Neuronal stem cell (in vitro differentiated cells): ENCODE results near the gene FSTL4.

ENCODE experiments used
- DNase-seq: peaks from one replicate; pipeline ENCODE4 v3.0.0-alpha.2; 2013; ENCODE audit warnings: low spot score
- H2AFZ ChIP-seq: one replicate; pipeline ENCODE4 v1.6.1; 2013; ENCODE audit warnings: mild to moderate bottlenecking, low read length, inconsistent platforms
- H2AK5ac ChIP-seq: 2 replicates; pipeline ENCODE4 v1.6.1; 2013; ENCODE audit warnings: low read depth, mild to moderate bottlenecking, inconsistent platforms, low read length, moderate library complexity, mixed read lengths
- H2BK120ac ChIP-seq: 2 replicates; pipeline ENCODE4 v1.6.1; 2013; ENCODE audit warnings: low read depth, mild to moderate bottlenecking, inconsistent platforms, low read length, moderate library complexity, mixed read lengths
- H2BK12ac ChIP-seq: one replicate; pipeline ENCODE4 v1.6.1; 2013; ENCODE audit warnings: low read length, inconsistent platforms
- H2BK15ac ChIP-seq: 2 replicates; pipeline ENCODE4 v1.6.1; 2013; ENCODE audit warnings: mild to moderate bottlenecking, low read length, inconsistent platforms, mixed read lengths
- H2BK5ac ChIP-seq: one replicate; pipeline ENCODE4 v1.6.1; 2013; ENCODE audit warnings: inconsistent platforms, mild to moderate bottlenecking, low read length, moderate library complexity
- H3K14ac ChIP-seq: one replicate; pipeline ENCODE4 v1.6.1; 2013; ENCODE audit warnings: low read length, inconsistent platforms
- H3K18ac ChIP-seq: 2 replicates; pipeline ENCODE4 v1.6.1; 2013; ENCODE audit warnings: low read length, inconsistent platforms
- H3K23ac ChIP-seq: 2 replicates; pipeline ENCODE4 v1.6.1; 2013; ENCODE audit warnings: low read depth, mild to moderate bottlenecking, mixed read lengths, low read length, inconsistent platforms; ENCODE audit not compliant: poor library complexity
- H3K27ac ChIP-seq: replicated peaks from 3 replicates; pipeline ENCODE4 v1.5.1; 2013; ENCODE audit warnings: low read length, inconsistent platforms
- H3K27me3 ChIP-seq, 3 experiments: 2 replicates each; pipeline ENCODE4 v1.6.1; 2013; ENCODE audit warnings: low read length in 3 of 3, mild to moderate bottlenecking in 2 of 3, inconsistent platforms in 1 of 3, low read depth in 1 of 3, mixed read lengths in 1 of 3, moderate library complexity in 1 of 3; ENCODE audit not compliant: control insufficient read depth in 3 of 3, insufficient read depth in 3 of 3
- H3K36me3 ChIP-seq, 2 donors: replicated peaks in 1 of 2; 2 replicates each; pipeline ENCODE4 v1.6.1; 2013; ENCODE audit warnings: low read length in 2 of 2; ENCODE audit not compliant: control insufficient read depth in 2 of 2, insufficient read depth in 2 of 2
- H3K4ac ChIP-seq: 2 replicates; pipeline ENCODE4 v1.6.1; 2013; ENCODE audit warnings: inconsistent platforms, mild to moderate bottlenecking, low read length, moderate library complexity
- H3K4me1 ChIP-seq, 2 donors: 1 replicate in 1 of 2; 2 replicates in 1 of 2; pipeline ENCODE4 v1.6.1; 2013; ENCODE audit warnings: low read length in 2 of 2, low read depth in 1 of 2; ENCODE audit not compliant: control insufficient read depth in 2 of 2, insufficient read depth in 1 of 2
- H3K4me2 ChIP-seq: one replicate; pipeline ENCODE4 v1.6.1; 2013; ENCODE audit warnings: mild to moderate bottlenecking, low read length, inconsistent platforms; ENCODE audit not compliant: insufficient read depth, poor library complexity, severe bottlenecking
- H3K4me3 ChIP-seq, 2 donors: 2 replicates each; pipeline ENCODE4 v1.5.1; 2013; ENCODE audit warnings: low read length in 2 of 2, mild to moderate bottlenecking in 2 of 2, inconsistent platforms in 1 of 2, moderate library complexity in 1 of 2
- H3K79me1 ChIP-seq: one replicate; pipeline ENCODE4 v1.6.1; 2013; ENCODE audit warnings: low read depth, mild to moderate bottlenecking, inconsistent platforms, low read length, moderate library complexity
- H3K9ac ChIP-seq: one replicate; pipeline ENCODE4 v1.6.1; 2013; ENCODE audit warnings: mild to moderate bottlenecking, low read depth, low read length, inconsistent platforms; ENCODE audit not compliant: poor library complexity
- H3K9me3 ChIP-seq, 2 donors: replicated peaks in 1 of 2; 2 replicates each; pipeline versions ENCODE3 to v1.6.1; 2013; ENCODE audit warnings: low read length in 2 of 2, mild to moderate bottlenecking in 2 of 2, inconsistent platforms in 1 of 2, low read depth in 1 of 2, mixed read lengths in 1 of 2, moderate library complexity in 1 of 2; ENCODE audit not compliant: control insufficient read depth in 2 of 2, insufficient read depth in 1 of 2
- H4K8ac ChIP-seq: one replicate; pipeline ENCODE4 v1.6.1; 2013; ENCODE audit warnings: low read depth, mild to moderate bottlenecking, inconsistent platforms, low read length, moderate library complexity
- H4K91ac ChIP-seq: one replicate; pipeline ENCODE4 v1.6.1; 2013; ENCODE audit warnings: low read length, low read depth, mild to moderate bottlenecking, inconsistent platforms; ENCODE audit not compliant: poor library complexity
- WGBS, 2 donors: extraction: QIAGEN DNeasy Blood & Tissue Kit; methylation state at CpG; one replicate each; pipeline ENCODE4 v1.1.7; 2013; ENCODE audit warnings: missing lambda C conversion rate in 2 of 2, mixed read lengths in 1 of 2; ENCODE audit not compliant: insufficient read length in 2 of 2, insufficient replicate concordance in 1 of 2; ENCODE audit errors: extremely low coverage in 2 of 2; 5-methylcytosine and 5-hydroxymethylcytosine counted together

The FSTL4 gene

DNA sequence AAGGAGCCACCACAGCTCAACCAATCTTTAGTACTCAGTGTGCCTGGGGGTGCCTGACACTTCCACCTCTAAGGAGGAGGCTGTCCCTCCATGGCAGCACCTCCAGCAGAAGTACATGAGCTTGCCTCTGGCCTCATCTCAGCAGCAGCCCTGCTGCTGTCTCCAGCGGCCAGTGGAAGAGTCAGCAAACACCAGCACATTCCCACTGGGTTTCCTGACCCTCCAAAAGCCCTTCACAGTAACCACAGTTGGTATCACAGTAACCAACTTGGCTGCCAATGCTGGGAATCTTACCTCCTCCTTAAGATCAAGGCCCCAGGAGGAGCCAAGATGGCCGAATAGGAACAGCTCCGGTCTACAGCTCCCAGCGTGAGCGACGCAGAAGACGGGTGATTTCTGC, 29.4 kb downstream of the FSTL4 start:
- peak overlapping the region; percentile 63 for H2BK12ac ChIP-seq
- no peaks in the 10 kb centered on the region for H3K79me1 ChIP-seq
- H3K36me3 ChIP-seq: no peaks in the 10 kb centered on the region
- peak overlapping the region in 1 of 2 donors; percentile 2 for H3K4me3 ChIP-seq
- no peak overlapping the region for H3K9ac ChIP-seq
- H3K4me2 ChIP-seq: peak overlapping the region; percentile 62
- H2AFZ ChIP-seq: no peak overlapping the region
- H3K4ac ChIP-seq: no peak overlapping the region
- no CpG with 5 or more reads among the region's 7 CpGs for WGBS, 2 donors
- no peak overlapping the region for H3K14ac ChIP-seq
- H3K18ac ChIP-seq: peak overlapping the region; percentile 59
- H2BK5ac ChIP-seq: peak overlapping the region; percentile 56
- no peak overlapping the region for H2BK120ac ChIP-seq
- H3K27me3 ChIP-seq: peaks cover 0 to 2% (median 0%) of the 10 kb centered on the region in 3 experiments
- H3K9me3 ChIP-seq: no peaks in the 10 kb centered on the region
- no peak overlapping the region for H4K91ac ChIP-seq
- no peak overlapping the region for H4K8ac ChIP-seq
- no peak overlapping the region for H3K27ac ChIP-seq
- H3K4me1 ChIP-seq: peaks cover 0 to 3% of the 10 kb centered on the region in 2 donors
- DNase-seq: no peak
- no peak overlapping the region for H3K23ac ChIP-seq
- H2AK5ac ChIP-seq: peak overlapping the region; percentile 4
- peak overlapping the region; percentile 84 for H2BK15ac ChIP-seq

DNA sequence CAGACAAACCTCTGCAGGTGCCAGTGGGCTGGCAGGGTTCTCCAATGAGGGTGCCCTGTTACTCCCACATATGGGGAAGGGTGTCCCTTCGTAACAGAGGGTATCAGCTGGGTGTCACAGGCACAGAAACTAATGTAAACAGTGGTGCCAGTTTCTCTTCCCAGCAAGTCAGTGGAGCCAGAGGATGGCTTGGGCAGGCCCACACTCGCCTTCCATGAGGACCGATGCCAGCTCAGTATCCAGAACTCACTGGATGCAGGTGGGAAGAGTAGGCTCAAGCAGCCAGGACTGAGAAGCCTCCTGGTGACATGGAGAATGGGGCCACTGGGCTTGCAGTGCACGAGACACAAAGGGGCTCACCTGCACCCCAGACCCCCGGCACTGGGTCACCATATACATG, 30.4 kb downstream of the FSTL4 start:
- no peak overlapping the region for H4K8ac ChIP-seq
- no peaks in the 10 kb centered on the region for H3K79me1 ChIP-seq
- no CpG with 5 or more reads among the region's 5 CpGs for WGBS, 2 donors
- no peak overlapping the region for H3K23ac ChIP-seq
- H3K4me2 ChIP-seq: no peak overlapping the region
- H2BK12ac ChIP-seq: no peak overlapping the region
- H2BK15ac ChIP-seq: no peak overlapping the region
- no peak overlapping the region for H2BK120ac ChIP-seq
- no peak overlapping the region for H2AFZ ChIP-seq
- H3K9me3 ChIP-seq: no peaks in the 10 kb centered on the region
- peak overlapping the region; percentile 56 for H3K14ac ChIP-seq
- peak overlapping the region; percentile 35 for H3K18ac ChIP-seq
- H4K91ac ChIP-seq: no peak overlapping the region
- H3K4ac ChIP-seq: no peak overlapping the region
- H2AK5ac ChIP-seq: peak overlapping the region; percentile 46
- peaks cover 0 to 2% (median 0%) of the 10 kb centered on the region in 3 experiments for H3K27me3 ChIP-seq
- no peak overlapping the region for H3K27ac ChIP-seq
- H3K4me3 ChIP-seq: no peak overlapping the region
- DNase-seq: no peak
- H3K4me1 ChIP-seq: peaks cover 0 to 3% of the 10 kb centered on the region in 2 donors
- H3K9ac ChIP-seq: no peak overlapping the region
- H2BK5ac ChIP-seq: peak overlapping the region; percentile 18
- no peaks in the 10 kb centered on the region for H3K36me3 ChIP-seq

- no peaks in the 10 kb centered on the region for H3K9me3 ChIP-seq
- no peak for DNase-seq
- no peak overlapping the region for H3K18ac ChIP-seq
- H4K8ac ChIP-seq: no peak overlapping the region
- H3K4me1 ChIP-seq: peaks cover 0 to 3% of the 10 kb centered on the region in 2 donors
- peaks cover 0 to 2% (median 0%) of the 10 kb centered on the region in 3 experiments for H3K27me3 ChIP-seq
- no peaks in the 10 kb centered on the region for H3K36me3 ChIP-seq
- H4K91ac ChIP-seq: no peak overlapping the region
- H2BK120ac ChIP-seq: no peak overlapping the region
- H3K14ac ChIP-seq: no peak overlapping the region
- no peaks in the 10 kb centered on the region for H3K79me1 ChIP-seq
- no peak overlapping the region for H3K27ac ChIP-seq
- H2AK5ac ChIP-seq: no peak overlapping the region
- H3K23ac ChIP-seq: no peak overlapping the region
- no peak overlapping the region for H3K4me3 ChIP-seq
- no peak overlapping the region for H3K4me2 ChIP-seq
- no peak overlapping the region for H2AFZ ChIP-seq
- H2BK12ac ChIP-seq: no peak overlapping the region
- H3K4ac ChIP-seq: no peak overlapping the region
- H2BK15ac ChIP-seq: no peak overlapping the region
- H2BK5ac ChIP-seq: no peak overlapping the region
- no CpG with 5 or more reads among the region's 5 CpGs for WGBS, 2 donors
- no peak overlapping the region for H3K9ac ChIP-seq
Observed at GRCh38 chr5:133581348-133581747, 31.0 kb downstream of the FSTL4 start.

GRCh38 chr5:133580618-133581017, 31.7 kb downstream of the FSTL4 start:
- no peak overlapping the region for H2BK120ac ChIP-seq
- H3K14ac ChIP-seq: no peak overlapping the region
- H3K27me3 ChIP-seq: peaks cover 0 to 2% (median 0%) of the 10 kb centered on the region in 3 experiments
- H2BK15ac ChIP-seq: no peak overlapping the region
- H3K27ac ChIP-seq: no peak overlapping the region
- no peak overlapping the region for H3K18ac ChIP-seq
- H3K23ac ChIP-seq: no peak overlapping the region
- H3K4me2 ChIP-seq: no peak overlapping the region
- H3K4me1 ChIP-seq: peaks cover 0 to 3% of the 10 kb centered on the region in 2 donors
- H3K9ac ChIP-seq: no peak overlapping the region
- no peak overlapping the region for H2BK12ac ChIP-seq
- no peak overlapping the region for H3K4me3 ChIP-seq
- no peak overlapping the region for H2AFZ ChIP-seq
- H2BK5ac ChIP-seq: no peak overlapping the region
- no peaks in the 10 kb centered on the region for H3K9me3 ChIP-seq
- no peak overlapping the region for H2AK5ac ChIP-seq
- WGBS, 2 donors: no CpG with 5 or more reads among the region's 7 CpGs
- no peak for DNase-seq
- no peak overlapping the region for H4K91ac ChIP-seq
- no peak overlapping the region for H3K4ac ChIP-seq
- H4K8ac ChIP-seq: no peak overlapping the region
- no peaks in the 10 kb centered on the region for H3K36me3 ChIP-seq
- no peaks in the 10 kb centered on the region for H3K79me1 ChIP-seq
